ENCODE data around the gene ADGRV1. TPM values are rescaled to one million over a fixed set of nuclear protein-coding genes. Genes with fewer than 3 reads are reported as not detected.
"Not testable (repeated sequence)": the region's sequence is repeated elsewhere in the genome, so short reads cannot be mapped to it uniquely, and the experiment has no call there.

ADGRV1 gene
- total RNA-seq, 1 donor from 2014 or later: 31.9 TPM

GRCh38 chr5:90997082-90997481 lies 438.5 kb downstream of the ADGRV1 start:
- DNase-seq (ENCODE audit: low spot score): no peak

GRCh38 chr5:91000743-91001142 lies 442.1 kb downstream of the ADGRV1 start:
- no peak for DNase-seq (ENCODE audit: low spot score)

GRCh38 chr5:91006713-91007112 lies 448.1 kb downstream of the ADGRV1 start:
- no peak for DNase-seq (ENCODE audit: low spot score)

GRCh38 chr5:91007251-91007650 lies 448.7 kb downstream of the ADGRV1 start:
- no peak for DNase-seq (ENCODE audit: low spot score)

- DNase-seq (ENCODE audit: low spot score): no peak
Observed at GRCh38 chr5:91007780-91008402, 449.3 kb downstream of the ADGRV1 start.

GRCh38 chr5:91010090-91010489 lies 451.5 kb downstream of the ADGRV1 start:
- DNase-seq (ENCODE audit: low spot score): no peak

GRCh38 chr5:91011029-91011428 lies 452.4 kb downstream of the ADGRV1 start:
- DNase-seq (ENCODE audit: low spot score): no peak

- DNase-seq (ENCODE audit: low spot score): not testable (repeated sequence)
Observed at GRCh38 chr5:91012867-91013266, 454.3 kb downstream of the ADGRV1 start.

- DNase-seq (ENCODE audit: low spot score): no peak
Observed at GRCh38 chr5:91016322-91016721, 457.7 kb downstream of the ADGRV1 start.

- no peak for DNase-seq (ENCODE audit: low spot score)
Observed at GRCh38 chr5:91016954-91017700, 458.5 kb downstream of the ADGRV1 start.

GRCh38 chr5:91018200-91018599 lies 459.6 kb downstream of the ADGRV1 start:
- no peak for DNase-seq (ENCODE audit: low spot score)

- no peak for DNase-seq (ENCODE audit: low spot score)
Observed at GRCh38 chr5:91018712-91019371, 460.2 kb downstream of the ADGRV1 start.

- DNase-seq (ENCODE audit: low spot score): no peak
Observed at GRCh38 chr5:91020065-91020800, 461.6 kb downstream of the ADGRV1 start.

- no peak for DNase-seq (ENCODE audit: low spot score)
Observed at GRCh38 chr5:91022518-91022917, 463.9 kb downstream of the ADGRV1 start.

- no peak for DNase-seq (ENCODE audit: low spot score)
Observed at GRCh38 chr5:91024206-91024605, 465.6 kb downstream of the ADGRV1 start.

- no peak for DNase-seq (ENCODE audit: low spot score)
Observed at GRCh38 chr5:91024727-91025126, 466.1 kb downstream of the ADGRV1 start.

- DNase-seq (ENCODE audit: low spot score): no peak
Observed at GRCh38 chr5:91025449-91025848, 466.9 kb downstream of the ADGRV1 start.

GRCh38 chr5:91025956-91026355 lies 467.4 kb downstream of the ADGRV1 start:
- DNase-seq (ENCODE audit: low spot score): no peak

GRCh38 chr5:91026466-91026865 lies 467.9 kb downstream of the ADGRV1 start:
- DNase-seq (ENCODE audit: low spot score): no peak

GRCh38 chr5:91027405-91028139 lies 469.0 kb downstream of the ADGRV1 start:
- no peak for DNase-seq (ENCODE audit: low spot score)

- peak; percentile 63 for DNase-seq (ENCODE audit: low spot score)
Observed at GRCh38 chr5:91028499-91028956, 469.9 kb downstream of the ADGRV1 start.

Data from mucosa of gallbladder (tissue), 1 donor.